Upper lobe of right lung (tissue), 1 donor: ENCODE data around the gene MLLT10. TPM values are rescaled to one million over a fixed set of nuclear protein-coding genes. Genes with fewer than 3 reads are reported as not detected.

Source experiments
- ATAC-seq: fragments of 200-7000 bp; cut with Tn5 transposase; one replicate; pipeline ENCODE4 v1.9.1; 2020; ENCODE audit warnings: mild to moderate bottlenecking, moderate library complexity
- DNase-seq: peaks from one replicate; pipeline ENCODE4 v3.0.0-alpha.2; 2020
- H3K27ac ChIP-seq: fragments of 200-600 bp; one replicate; pipeline ENCODE4 v1.8.0; 2022
- H3K27me3 ChIP-seq: fragments of 200-600 bp; one replicate; pipeline ENCODE4 v1.8.0; 2022; ENCODE audit warnings: mild to moderate bottlenecking
- H3K36me3 ChIP-seq: fragments of 200-600 bp; one replicate; pipeline ENCODE4 v1.8.0; 2022
- H3K4me1 ChIP-seq: fragments of 200-600 bp; one replicate; pipeline ENCODE4 v1.8.0; 2022
- H3K4me3 ChIP-seq: fragments of 200-600 bp; one replicate; pipeline ENCODE4 v1.8.0; 2022; ENCODE audit warnings: mild to moderate bottlenecking
- H3K9me3 ChIP-seq: fragments of 200-600 bp; one replicate; pipeline ENCODE4 v1.8.0; 2022
- CTCF ChIP-seq: fragments of 200-600 bp; IDR thresholded peaks from one replicate; pipeline ENCODE4 v1.8.0; 2022; ENCODE audit warnings: antibody characterized with exemption
- intact Hi-C: fragments of 100-400 bp; cut with DNase I; formaldehyde crosslinking; loops from one replicate; pipeline ENCODE4 v1.11.0; 2022
- total RNA-seq: library from RNA; stranded (reverse); fragmentation: NEBNext Ultra II Directional; extraction: Animal tissue kit (Norgen Biotek cat#: 25700); gene quantifications from one replicate; pipeline ENCODE4 v1.2.1, GENCODE V29; 2021
- donor health status: DM: no; HTN: yes; CAD: no; lungs with severe emphysema.

MLLT10 gene
- total RNA-seq, 1 donor from 2014 or later: 60.6 TPM

- Histone ChIP-seq H3K27me3 (no peaks in the 10 kb centered on the region), H3K9me3 (no peaks in the 10 kb centered on the region), H3K36me3 (peaks cover 7% of the 10 kb centered on the region), H3K27ac (no peak overlapping the region), H3K4me3 (no peak overlapping the region), H3K4me1 (peaks cover 20% of the 10 kb centered on the region)
- no peak for ATAC-seq
- no peak for DNase-seq
- no peak for TF ChIP-seq CTCF
- intact Hi-C loops: no loop called here
Measured at GRCh38 chr10:21724020-21724589, 190.1 kb downstream of the MLLT10 start.

- H3K27me3 ChIP-seq: no peaks in the 10 kb centered on the region
- H3K4me3 ChIP-seq: no peak overlapping the region
- intact Hi-C loops: no loop called here
- ATAC-seq: peak; percentile 88
- H3K9me3 ChIP-seq: no peaks in the 10 kb centered on the region
- DNase-seq: peak; percentile 67
- H3K27ac ChIP-seq: no peak overlapping the region
- peaks cover 7% of the 10 kb centered on the region for H3K36me3 ChIP-seq
- peaks cover 20% of the 10 kb centered on the region for H3K4me1 ChIP-seq
- no peak for TF ChIP-seq CTCF
Measured at GRCh38 chr10:21724687-21725367, 190.8 kb downstream of the MLLT10 start.

GRCh38 chr10:21726601-21727225 is 192.7 kb downstream of the MLLT10 start:
- H3K4me3 ChIP-seq: no peak overlapping the region
- ATAC-seq: no peak
- H3K36me3 ChIP-seq: peaks cover 18% of the 10 kb centered on the region
- intact Hi-C loops: no loop called here
- H3K9me3 ChIP-seq: no peaks in the 10 kb centered on the region
- no peak for DNase-seq
- no peak overlapping the region for H3K27ac ChIP-seq
- H3K4me1 ChIP-seq: peaks cover 20% of the 10 kb centered on the region
- no peaks in the 10 kb centered on the region for H3K27me3 ChIP-seq
- no peak for TF ChIP-seq CTCF

GRCh38 chr10:21727452-21728168 is 193.6 kb downstream of the MLLT10 start:
- ATAC-seq (no peak), DNase-seq (no peak)
- no peak for TF ChIP-seq CTCF
- intact Hi-C loops: no loop called here
- Histone ChIP-seq H3K27ac (no peak overlapping the region), H3K4me1 (peaks cover 20% of the 10 kb centered on the region), H3K27me3 (no peaks in the 10 kb centered on the region), H3K4me3 (no peak overlapping the region), H3K36me3 (peaks cover 18% of the 10 kb centered on the region), H3K9me3 (no peaks in the 10 kb centered on the region)

GRCh38 chr10:21728618-21729017 is 194.6 kb downstream of the MLLT10 start:
- intact Hi-C loops: no loop called here
- H3K36me3 ChIP-seq: peaks cover 29% of the 10 kb centered on the region
- H3K27ac ChIP-seq: no peak overlapping the region
- H3K9me3 ChIP-seq: no peaks in the 10 kb centered on the region
- no peaks in the 10 kb centered on the region for H3K27me3 ChIP-seq
- TF ChIP-seq CTCF: no peak
- no peak overlapping the region for H3K4me3 ChIP-seq
- H3K4me1 ChIP-seq: peaks cover 20% of the 10 kb centered on the region
- no peak for ATAC-seq
- DNase-seq: no peak
